HEK293 (cell line): ENCODE measurements around the gene LGSN.
"Not testable (repeated sequence)": the region's sequence is repeated elsewhere in the genome, so short reads cannot be mapped to it uniquely, and the experiment has no call there.

Source experiments
- CTCF ChIA-PET: fragments of 350-600 bp; formaldehyde crosslinking; extraction: SDS; loops from one replicate; lab custom pipeline; 2021; ENCODE audit warnings: antibody characterized with exemption; lab: Yijun Ruan, JAX
- POLR2A ChIA-PET: fragments of 300-600 bp; formaldehyde crosslinking; extraction: SDS; loops from one replicate; lab custom pipeline; 2020; ENCODE audit warnings: antibody characterized with exemption, inconsistent platforms; lab: Yijun Ruan, JAX
- H3K27ac ChIP-seq: fragments of 200-500 bp; sonication (Bioruptor generic); 2 replicates; pipeline ENCODE4 v1.5.1; 2014; ENCODE audit warnings: low read depth, low read length, control low read depth, inconsistent platforms; ENCODE audit errors: extremely low read depth
- H3K36me3 ChIP-seq, 2 experiments: fragments of 200-500 bp in 1 of 2; sonication (Bioruptor generic) in 1 of 2; 1 replicate in 1 of 2; 2 replicates in 1 of 2; pipeline ENCODE4 v1.5.1; 2014 to 2017; ENCODE audit warnings: inconsistent platforms in 2 of 2, low read length in 2 of 2; ENCODE audit not compliant: control insufficient read depth in 2 of 2, insufficient read depth in 1 of 2
- H3K4me1 ChIP-seq: fragments of 200-500 bp; sonication (Bioruptor generic); 2 replicates; pipeline ENCODE4 v1.5.1; 2014; ENCODE audit warnings: mild to moderate bottlenecking, low read length, inconsistent platforms; ENCODE audit not compliant: control insufficient read depth, insufficient read depth
- H3K4me3 ChIP-seq: 2 replicates; pipeline ENCODE4 v1.5.1; 2011; ENCODE audit warnings: low read depth, mild to moderate bottlenecking, control low read depth, low read length, moderate library complexity
- H3K9me3 ChIP-seq: fragments of 200-500 bp; sonication (Bioruptor generic); 2 replicates; pipeline ENCODE4 v1.5.1; 2014; ENCODE audit warnings: low read depth, low read length, inconsistent platforms; ENCODE audit not compliant: control insufficient read depth, insufficient read depth
- OVOL3 ChIP-seq: fragments of 450-650 bp; formaldehyde crosslinking; IDR thresholded peaks from 2 replicates; pipeline ENCODE4 v1.5.1; 2016; ENCODE audit warnings: missing biosample characterization, missing genetic modification characterization
- REPIN1 ChIP-seq: fragments of 450-650 bp; formaldehyde crosslinking; IDR thresholded peaks from 2 replicates; pipeline ENCODE4 v1.5.1; 2017; ENCODE audit warnings: missing biosample characterization, missing genetic modification characterization, low read depth
- SP7 ChIP-seq: fragments of 450-650 bp; formaldehyde crosslinking; IDR thresholded peaks from 2 replicates; pipeline ENCODE4 v1.5.1; 2016; ENCODE audit warnings: missing biosample characterization, missing genetic modification characterization
- ZBTB21 ChIP-seq: fragments of 450-650 bp; formaldehyde crosslinking; IDR thresholded peaks from 2 replicates; pipeline ENCODE4 v1.5.1; 2017; ENCODE audit warnings: missing biosample characterization, missing genetic modification characterization
- ZFP37 ChIP-seq: fragments of 450-650 bp; formaldehyde crosslinking; IDR thresholded peaks from 2 replicates; pipeline ENCODE4 v1.5.1; 2016; ENCODE audit warnings: missing biosample characterization, missing genetic modification characterization
- ZNF132 ChIP-seq: fragments of 450-650 bp; formaldehyde crosslinking; IDR thresholded peaks from 2 replicates; pipeline ENCODE4 v1.5.1; 2017; ENCODE audit warnings: missing biosample characterization, missing genetic modification characterization, borderline replicate concordance
- ZNF16 ChIP-seq: fragments of 450-650 bp; formaldehyde crosslinking; IDR thresholded peaks from 2 replicates; pipeline ENCODE4 v1.5.1; 2016; ENCODE audit warnings: low read depth, missing biosample characterization, missing genetic modification characterization
- ZNF19 ChIP-seq: fragments of 450-650 bp; formaldehyde crosslinking; IDR thresholded peaks from 2 replicates; pipeline ENCODE4; 2016; ENCODE audit warnings: missing biosample characterization, missing genetic modification characterization, low read depth
- ZNF292 ChIP-seq: fragments of 450-650 bp; formaldehyde crosslinking; IDR thresholded peaks from 2 replicates; pipeline ENCODE4 v1.5.1; 2016; ENCODE audit warnings: low read depth, missing biosample characterization, missing genetic modification characterization, borderline replicate concordance
- ZNF311 ChIP-seq: fragments of 450-650 bp; formaldehyde crosslinking; IDR thresholded peaks from 2 replicates; pipeline ENCODE4 v1.5.1; 2017; ENCODE audit warnings: missing biosample characterization, missing genetic modification characterization, borderline replicate concordance
- ZNF394 ChIP-seq: fragments of 450-650 bp; formaldehyde crosslinking; IDR thresholded peaks from 2 replicates; pipeline ENCODE4 v1.5.1; 2016; ENCODE audit warnings: missing biosample characterization, missing genetic modification characterization, mild to moderate bottlenecking, moderate library complexity, borderline replicate concordance
- ZNF555 ChIP-seq: fragments of 450-650 bp; formaldehyde crosslinking; conservative IDR thresholded peaks from 2 replicates; pipeline ENCODE4 v1.5.1; 2017; ENCODE audit warnings: missing biosample characterization, mild to moderate bottlenecking, missing genetic modification characterization, inconsistent platforms
- ZNF580 ChIP-seq: fragments of 450-650 bp; formaldehyde crosslinking; IDR thresholded peaks from 2 replicates; pipeline ENCODE4 v1.5.1; 2016; ENCODE audit warnings: missing biosample characterization, missing genetic modification characterization
- ZNF585B ChIP-seq: fragments of 450-650 bp; formaldehyde crosslinking; IDR thresholded peaks from 2 replicates; pipeline ENCODE4 v1.5.1; 2016; ENCODE audit warnings: missing biosample characterization, missing genetic modification characterization
- ZNF707 ChIP-seq: fragments of 450-650 bp; formaldehyde crosslinking; IDR thresholded peaks from 2 replicates; pipeline ENCODE4 v1.5.1; 2016; ENCODE audit warnings: missing biosample characterization, missing genetic modification characterization
- TF ChIP-seq, protein P1 (sequence below): fragments of 450-650 bp; formaldehyde crosslinking; IDR thresholded peaks from 2 replicates; pipeline ENCODE4 v1.5.1; 2016; ENCODE audit warnings: missing biosample characterization, missing genetic modification characterization
- TF ChIP-seq, protein P2 (sequence below): fragments of 450-650 bp; formaldehyde crosslinking; conservative IDR thresholded peaks from 2 replicates; pipeline ENCODE4 v1.5.1; 2016; ENCODE audit warnings: low read depth, missing biosample characterization, missing genetic modification characterization
- TF ChIP-seq, protein P3 (sequence below): fragments of 450-650 bp; formaldehyde crosslinking; IDR thresholded peaks from 2 replicates; pipeline ENCODE4 v1.5.1; 2016; ENCODE audit warnings: missing biosample characterization, missing genetic modification characterization, low read depth

LGSN gene

GRCh38 chr6:63326630-63327029, 6.8 kb upstream of the LGSN start:
- H3K9me3 ChIP-seq, CTCF ChIA-PET, H3K36me3 ChIP-seq, H3K4me1 ChIP-seq, POLR2A ChIA-PET, H3K27ac ChIP-seq, H3K4me3 ChIP-seq: not testable (repeated sequence)

- no peak for TF ChIP-seq ZNF311 (tag by site-specific recombination)
- no peak for TF ChIP-seq ZNF707 (tag by site-specific recombination)
- TF ChIP-seq ZNF19: no peak
- TF ChIP-seq ZFP37 (tag by site-specific recombination): no peak
- TF ChIP-seq ZNF292 (tag by site-specific recombination): no peak
- no peak for TF ChIP-seq ZNF394 (tag by site-specific recombination)
- no peak for TF ChIP-seq REPIN1
- no peaks in the 10 kb centered on the region for H3K9me3 ChIP-seq
- POLR2A ChIA-PET: no interaction called here
- no peaks in the 10 kb centered on the region for H3K4me1 ChIP-seq
- no peak overlapping the region for H3K27ac ChIP-seq
- H3K4me3 ChIP-seq: no peak overlapping the region
- CTCF ChIA-PET: interaction anchor here (1.4 to 1.7 kb wide), 2 partner anchors 27 to 30 kb away, joined by 4 to 6 read pairs; no protein-coding TSS in a partner anchor
- H3K36me3 ChIP-seq: no peaks in the 10 kb centered on the region
Observed at GRCh38 chr6:63322981-63323380, 3.2 kb upstream of the LGSN start.

- no peaks in the 10 kb centered on the region for H3K36me3 ChIP-seq
- H3K4me3 ChIP-seq: no peak overlapping the region
- H3K27ac ChIP-seq: no peak overlapping the region
- CTCF ChIA-PET: interaction anchor here (0.6 kb wide), 1 partner anchor 22 kb away, joined by 3 read pairs; no protein-coding TSS in a partner anchor
- no peaks in the 10 kb centered on the region for H3K9me3 ChIP-seq
- TF ChIP-seq ZNF585B (tag by site-specific recombination) (no peak), SP7 (no peak), ZNF580 (tag by site-specific recombination) (no peak), ZNF16 (no peak), ZNF555 (tag by site-specific recombination) (no peak), OVOL3 (tag by site-specific recombination) (no peak), ZBTB21 (no peak)
- TF ChIP-seq, protein P1, sequence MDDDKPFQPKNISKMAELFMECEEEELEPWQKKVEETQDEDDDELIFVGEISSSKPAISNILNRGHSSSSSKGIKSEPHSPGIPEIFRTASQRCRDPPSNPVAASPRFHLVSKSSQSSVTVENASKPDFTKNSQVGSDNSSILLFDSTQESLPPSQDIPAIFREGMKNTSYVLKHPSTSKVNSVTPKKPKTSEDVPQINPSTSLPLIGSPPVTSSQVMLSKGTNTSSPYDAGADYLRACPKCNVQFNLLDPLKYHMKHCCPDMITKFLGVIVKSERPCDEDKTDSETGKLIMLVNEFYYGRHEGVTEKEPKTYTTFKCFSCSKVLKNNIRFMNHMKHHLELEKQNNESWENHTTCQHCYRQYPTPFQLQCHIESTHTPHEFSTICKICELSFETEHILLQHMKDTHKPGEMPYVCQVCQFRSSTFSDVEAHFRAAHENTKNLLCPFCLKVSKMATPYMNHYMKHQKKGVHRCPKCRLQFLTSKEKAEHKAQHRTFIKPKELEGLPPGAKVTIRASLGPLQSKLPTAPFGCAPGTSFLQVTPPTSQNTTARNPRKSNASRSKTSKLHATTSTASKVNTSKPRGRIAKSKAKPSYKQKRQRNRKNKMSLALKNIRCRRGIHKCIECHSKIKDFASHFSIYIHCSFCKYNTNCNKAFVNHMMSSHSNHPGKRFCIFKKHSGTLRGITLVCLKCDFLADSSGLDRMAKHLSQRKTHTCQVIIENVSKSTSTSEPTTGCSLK: no peak
- TF ChIP-seq, all 188 proteins: peak for 0
- POLR2A ChIA-PET: no interaction called here
- no peaks in the 10 kb centered on the region for H3K4me1 ChIP-seq
Observed at GRCh38 chr6:63321821-63322220, 2.0 kb upstream of the LGSN start.

DNA sequence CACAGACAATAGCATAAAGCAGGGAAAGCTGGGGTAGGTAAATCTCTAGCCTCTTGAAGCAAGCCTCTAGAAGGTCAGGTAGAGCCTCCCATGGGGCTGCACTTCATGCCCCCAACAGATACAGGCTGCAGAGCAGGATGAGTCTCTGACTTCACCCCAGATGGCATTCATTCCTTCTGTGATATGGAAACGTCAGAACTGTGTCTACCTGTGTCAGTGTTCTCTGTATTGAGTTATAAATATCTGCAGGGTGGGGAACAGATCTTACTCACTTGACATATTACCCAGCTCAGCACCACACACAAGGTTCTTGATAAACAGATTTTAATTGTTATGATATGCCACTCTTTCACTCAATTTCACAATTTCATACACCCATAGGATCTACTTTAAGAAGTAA, 2.1 kb downstream of the LGSN start:
- ChIA-PET POLR2A (no interaction called here), CTCF (interaction anchor here (0.6 to 4.4 kb wide), 2 partner anchors 10 to 67 kb away, joined by 3 to 22 read pairs; no protein-coding TSS in a partner anchor)
- no peaks in the 10 kb centered on the region for H3K9me3 ChIP-seq
- no peak overlapping the region for H3K4me3 ChIP-seq
- H3K36me3 ChIP-seq: no peaks in the 10 kb centered on the region
- no peaks in the 10 kb centered on the region for H3K4me1 ChIP-seq
- H3K27ac ChIP-seq: no peak overlapping the region
- TF ChIP-seq ZNF132: no peak
- TF ChIP-seq, protein P2, sequence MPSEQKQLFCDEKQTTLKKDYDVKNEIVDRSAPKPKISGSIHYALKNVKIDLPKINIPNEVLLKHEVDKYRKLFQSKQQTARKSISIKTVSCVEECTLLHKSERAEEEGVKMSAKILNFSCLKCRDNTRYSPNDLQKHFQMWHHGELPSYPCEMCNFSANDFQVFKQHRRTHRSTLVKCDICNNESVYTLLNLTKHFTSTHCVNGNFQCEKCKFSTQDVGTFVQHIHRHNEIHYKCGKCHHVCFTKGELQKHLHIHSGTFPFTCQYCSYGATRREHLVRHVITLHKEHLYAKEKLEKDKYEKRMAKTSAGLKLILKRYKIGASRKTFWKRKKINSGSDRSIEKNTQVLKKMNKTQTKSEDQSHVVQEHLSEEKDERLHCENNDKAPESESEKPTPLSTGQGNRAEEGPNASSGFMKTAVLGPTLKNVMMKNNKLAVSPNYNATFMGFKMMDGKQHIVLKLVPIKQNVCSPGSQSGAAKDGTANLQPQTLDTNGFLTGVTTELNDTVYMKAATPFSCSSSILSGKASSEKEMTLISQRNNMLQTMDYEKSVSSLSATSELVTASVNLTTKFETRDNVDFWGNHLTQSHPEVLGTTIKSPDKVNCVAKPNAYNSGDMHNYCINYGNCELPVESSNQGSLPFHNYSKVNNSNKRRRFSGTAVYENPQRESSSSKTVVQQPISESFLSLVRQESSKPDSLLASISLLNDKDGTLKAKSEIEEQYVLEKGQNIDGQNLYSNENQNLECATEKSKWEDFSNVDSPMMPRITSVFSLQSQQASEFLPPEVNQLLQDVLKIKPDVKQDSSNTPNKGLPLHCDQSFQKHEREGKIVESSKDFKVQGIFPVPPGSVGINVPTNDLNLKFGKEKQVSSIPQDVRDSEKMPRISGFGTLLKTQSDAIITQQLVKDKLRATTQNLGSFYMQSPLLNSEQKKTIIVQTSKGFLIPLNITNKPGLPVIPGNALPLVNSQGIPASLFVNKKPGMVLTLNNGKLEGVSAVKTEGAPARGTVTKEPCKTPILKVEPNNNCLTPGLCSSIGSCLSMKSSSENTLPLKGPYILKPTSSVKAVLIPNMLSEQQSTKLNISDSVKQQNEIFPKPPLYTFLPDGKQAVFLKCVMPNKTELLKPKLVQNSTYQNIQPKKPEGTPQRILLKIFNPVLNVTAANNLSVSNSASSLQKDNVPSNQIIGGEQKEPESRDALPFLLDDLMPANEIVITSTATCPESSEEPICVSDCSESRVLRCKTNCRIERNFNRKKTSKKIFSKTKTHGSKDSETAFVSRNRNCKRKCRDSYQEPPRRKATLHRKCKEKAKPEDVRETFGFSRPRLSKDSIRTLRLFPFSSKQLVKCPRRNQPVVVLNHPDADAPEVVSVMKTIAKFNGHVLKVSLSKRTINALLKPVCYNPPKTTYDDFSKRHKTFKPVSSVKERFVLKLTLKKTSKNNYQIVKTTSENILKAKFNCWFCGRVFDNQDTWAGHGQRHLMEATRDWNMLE: no peak
- TF ChIP-seq, protein P3, sequence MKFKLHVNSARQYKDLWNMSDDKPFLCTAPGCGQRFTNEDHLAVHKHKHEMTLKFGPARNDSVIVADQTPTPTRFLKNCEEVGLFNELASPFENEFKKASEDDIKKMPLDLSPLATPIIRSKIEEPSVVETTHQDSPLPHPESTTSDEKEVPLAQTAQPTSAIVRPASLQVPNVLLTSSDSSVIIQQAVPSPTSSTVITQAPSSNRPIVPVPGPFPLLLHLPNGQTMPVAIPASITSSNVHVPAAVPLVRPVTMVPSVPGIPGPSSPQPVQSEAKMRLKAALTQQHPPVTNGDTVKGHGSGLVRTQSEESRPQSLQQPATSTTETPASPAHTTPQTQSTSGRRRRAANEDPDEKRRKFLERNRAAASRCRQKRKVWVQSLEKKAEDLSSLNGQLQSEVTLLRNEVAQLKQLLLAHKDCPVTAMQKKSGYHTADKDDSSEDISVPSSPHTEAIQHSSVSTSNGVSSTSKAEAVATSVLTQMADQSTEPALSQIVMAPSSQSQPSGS (tag by site-specific recombination): no peak
